Measurements from ENCODE around the gene NPDC1. TPM values are rescaled to one million over a fixed set of nuclear protein-coding genes. Genes with fewer than 3 reads are reported as not detected.

The NPDC1 gene
- total and polyA plus RNA-seq, 12 donors: 5.1 to 311 (median 43.3) TPM

DNA sequence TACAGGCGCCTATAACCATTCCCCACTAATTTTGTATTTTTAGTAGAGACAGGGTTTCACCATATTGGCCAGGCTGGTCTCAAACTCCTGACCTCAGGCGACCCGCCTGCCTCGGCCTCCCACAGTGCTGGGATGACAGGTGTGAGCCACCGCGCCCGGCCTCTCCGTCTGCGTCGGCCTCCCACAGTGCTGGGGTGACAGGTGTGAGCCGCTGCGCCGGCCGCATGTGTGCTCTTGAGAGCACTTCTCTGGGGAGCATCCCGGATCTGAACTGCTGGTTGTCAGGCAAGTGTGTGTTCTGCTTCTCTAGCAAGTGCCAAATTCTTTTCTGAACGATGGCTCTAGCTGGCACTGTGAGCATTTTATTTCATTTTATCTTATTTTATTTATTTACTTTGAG, 11.6 kb upstream of the NPDC1 start:
- intact Hi-C loops (cut with DNase I): no loop called here
- Histone ChIP-seq H3K27me3 (peaks cover 20% of the 10 kb centered on the region), H3K4me1 (replicated peaks in 1 of 2) (peaks cover 0 to 21% of the 10 kb centered on the region in 2 donors), H3K4me3 (no peak overlapping the region), H3K36me3 (replicated peaks in 1 of 2) (no peaks in the 10 kb centered on the region), H3K27ac (no peak overlapping the region), H3K9me3 (replicated peaks in 1 of 3) (no peaks in the 10 kb centered on the region)
- DNase-seq: no peak
- WGBS, 4 donors: 64 to 90% (median 77%) methylated on average over 16 of the region's 16 CpGs
- TF ChIP-seq, protein P1, sequence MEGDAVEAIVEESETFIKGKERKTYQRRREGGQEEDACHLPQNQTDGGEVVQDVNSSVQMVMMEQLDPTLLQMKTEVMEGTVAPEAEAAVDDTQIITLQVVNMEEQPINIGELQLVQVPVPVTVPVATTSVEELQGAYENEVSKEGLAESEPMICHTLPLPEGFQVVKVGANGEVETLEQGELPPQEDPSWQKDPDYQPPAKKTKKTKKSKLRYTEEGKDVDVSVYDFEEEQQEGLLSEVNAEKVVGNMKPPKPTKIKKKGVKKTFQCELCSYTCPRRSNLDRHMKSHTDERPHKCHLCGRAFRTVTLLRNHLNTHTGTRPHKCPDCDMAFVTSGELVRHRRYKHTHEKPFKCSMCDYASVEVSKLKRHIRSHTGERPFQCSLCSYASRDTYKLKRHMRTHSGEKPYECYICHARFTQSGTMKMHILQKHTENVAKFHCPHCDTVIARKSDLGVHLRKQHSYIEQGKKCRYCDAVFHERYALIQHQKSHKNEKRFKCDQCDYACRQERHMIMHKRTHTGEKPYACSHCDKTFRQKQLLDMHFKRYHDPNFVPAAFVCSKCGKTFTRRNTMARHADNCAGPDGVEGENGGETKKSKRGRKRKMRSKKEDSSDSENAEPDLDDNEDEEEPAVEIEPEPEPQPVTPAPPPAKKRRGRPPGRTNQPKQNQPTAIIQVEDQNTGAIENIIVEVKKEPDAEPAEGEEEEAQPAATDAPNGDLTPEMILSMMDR (IDR thresholded peaks at IDR 0.05): no peak
- TF ChIP-seq POLR2A (IDR thresholded peaks at IDR 0.05): no peak

DNA sequence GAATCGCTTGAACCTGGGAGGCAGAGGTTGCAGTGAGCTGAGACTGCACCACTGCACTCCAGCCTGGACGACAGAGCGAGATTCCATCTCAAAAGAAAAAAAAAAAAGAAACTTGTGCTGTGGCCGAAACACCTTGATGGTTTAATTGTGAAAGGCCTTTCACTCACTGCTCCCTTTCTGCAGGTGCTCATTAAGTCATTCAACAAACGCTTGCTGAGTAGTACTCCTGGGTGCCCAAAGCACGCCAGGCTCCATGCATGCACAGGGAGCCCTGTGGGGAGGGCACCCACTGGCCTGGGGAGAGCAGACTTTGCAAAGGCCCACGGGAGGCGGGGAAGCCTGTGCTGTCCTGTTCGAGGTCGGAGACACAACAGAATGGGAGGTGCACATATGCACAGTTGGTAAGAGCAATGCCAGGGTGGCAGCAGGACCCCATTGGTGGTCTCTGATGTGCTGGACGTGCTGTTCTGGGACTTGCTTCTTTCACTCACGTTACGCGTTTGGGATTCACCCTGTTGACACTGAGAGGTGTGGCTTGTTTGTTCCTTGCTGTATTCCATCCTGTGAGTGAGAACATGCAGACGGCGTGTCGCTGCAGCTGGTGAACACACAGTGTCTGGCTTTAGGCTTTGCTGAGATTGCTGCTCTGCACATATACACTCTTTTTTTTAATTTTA, 10.9 kb upstream of the NPDC1 start:
- peaks cover 25% of the 10 kb centered on the region for H3K27me3 ChIP-seq
- no peak for TF ChIP-seq POLR2A (IDR thresholded peaks at IDR 0.05)
- TF ChIP-seq, protein P1 (IDR thresholded peaks at IDR 0.05): no peak
- H3K4me3 ChIP-seq: no peak overlapping the region
- no peaks in the 10 kb centered on the region for H3K36me3 ChIP-seq (replicated peaks in 1 of 2)
- no peak overlapping the region for H3K27ac ChIP-seq
- no peak for DNase-seq
- H3K9me3 ChIP-seq (replicated peaks in 1 of 3): no peaks in the 10 kb centered on the region
- H3K4me1 ChIP-seq (replicated peaks in 1 of 2): peaks cover 0 to 21% of the 10 kb centered on the region in 2 donors
- whole genome bisulfite sequencing, 4 donors: 71 to 81% (median 79%) methylated on average over 16 to 17 of the region's 17 CpGs
- intact Hi-C loops (cut with DNase I): no loop called here

DNA sequence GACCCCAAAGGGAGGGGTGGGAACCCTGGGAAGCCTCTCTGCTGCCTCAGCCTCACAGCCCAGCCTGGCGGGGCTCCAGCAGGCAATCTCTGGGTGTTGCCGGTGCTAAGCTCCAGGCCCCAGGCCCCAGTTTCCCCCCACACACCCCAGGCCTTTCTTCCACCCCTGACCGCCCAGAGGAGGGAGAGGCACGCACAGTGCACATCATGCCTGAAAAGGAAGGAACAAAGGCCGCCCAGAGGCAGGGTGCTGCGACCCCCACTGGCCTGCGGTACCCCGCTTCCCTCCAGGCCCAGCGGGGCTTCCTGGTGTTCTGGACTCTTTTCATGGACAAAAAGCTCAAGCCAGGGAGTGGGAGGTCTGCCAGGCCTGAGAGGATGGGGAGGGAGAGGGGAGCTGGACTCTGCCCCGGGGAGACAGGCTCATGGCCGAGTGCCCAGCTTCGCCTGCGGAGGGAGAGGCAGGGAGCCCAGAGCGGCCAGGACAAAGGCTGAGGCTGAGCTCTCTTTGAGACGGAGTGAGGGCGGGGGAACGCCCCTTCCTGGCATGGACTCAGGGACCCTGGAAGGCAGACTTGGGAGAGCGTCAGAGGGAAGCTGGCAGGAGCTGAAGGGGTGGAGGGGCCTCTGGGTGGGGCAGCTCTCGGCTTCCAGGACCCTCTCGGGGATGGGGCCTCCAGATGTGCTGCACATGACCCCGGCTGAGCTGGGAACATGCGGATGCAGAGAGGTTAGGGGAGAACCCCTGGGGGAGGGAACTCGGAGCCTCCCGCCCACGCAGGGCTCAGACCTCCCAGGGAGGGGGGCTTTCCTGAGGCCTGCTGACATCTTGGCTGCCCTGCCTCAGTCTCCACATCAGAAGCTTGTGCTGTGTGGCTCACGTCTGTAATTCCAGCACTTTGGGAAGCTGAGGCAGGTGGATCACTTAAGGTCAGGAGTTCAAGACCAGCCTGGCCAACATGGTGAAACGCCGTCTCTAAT, 9.7 kb upstream of the NPDC1 start:
- Histone ChIP-seq H3K27me3 (peaks cover 37% of the 10 kb centered on the region), H3K36me3 (replicated peaks in 1 of 2) (no peaks in the 10 kb centered on the region), H3K27ac (peak overlapping the region in 1 of 5 donors; percentile 29), H3K9me3 (replicated peaks in 1 of 3) (no peaks in the 10 kb centered on the region), H3K4me1 (replicated peaks in 1 of 2) (peaks cover 0 to 21% of the 10 kb centered on the region in 2 donors), H3K4me3 (no peak overlapping the region)
- DNase-seq: peak; percentile 76 to 85 (median 80)
- intact Hi-C loops (cut with DNase I): no loop called here
- TF ChIP-seq, protein P1 (IDR thresholded peaks at IDR 0.05): no peak
- TF ChIP-seq POLR2A (IDR thresholded peaks at IDR 0.05): no peak
- WGBS, 4 donors: 32 to 49% (median 35%) methylated on average over 16 to 28 of the region's 28 CpGs

DNA sequence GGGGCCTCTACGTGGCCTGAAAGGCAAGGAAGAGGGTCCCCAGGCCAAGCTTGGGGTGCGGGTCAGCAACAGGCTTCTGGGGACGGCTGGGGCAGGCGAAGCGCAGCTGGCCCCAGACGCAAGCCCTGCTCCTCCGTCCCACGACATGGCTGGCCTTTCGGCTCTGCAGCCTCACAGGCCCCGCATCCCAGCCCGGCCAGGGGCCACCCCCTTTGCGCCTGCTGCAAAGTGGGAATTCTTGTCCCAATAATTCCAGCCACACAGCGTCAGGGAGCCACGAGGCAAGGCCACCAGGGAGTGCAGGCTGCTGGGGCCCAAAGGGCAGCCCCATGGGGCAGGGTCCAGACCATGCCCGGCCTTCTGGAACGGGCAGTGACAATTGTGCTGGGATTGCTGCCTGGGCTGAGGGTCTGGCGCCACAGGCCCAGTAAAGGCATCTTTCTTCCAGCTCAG, 9.0 kb upstream of the NPDC1 start:
- no peak for DNase-seq
- no peak overlapping the region for H3K4me3 ChIP-seq
- WGBS, 4 donors: 62 to 81% (median 75%) methylated on average over 1 to 17 of the region's 17 CpGs
- intact Hi-C loops (cut with DNase I): no loop called here
- peaks cover 37% of the 10 kb centered on the region for H3K27me3 ChIP-seq
- no peaks in the 10 kb centered on the region for H3K9me3 ChIP-seq (replicated peaks in 1 of 3)
- H3K4me1 ChIP-seq (replicated peaks in 1 of 2): peaks cover 0 to 21% of the 10 kb centered on the region in 2 donors
- no peak overlapping the region for H3K27ac ChIP-seq
- TF ChIP-seq POLR2A (IDR thresholded peaks at IDR 0.05): no peak
- TF ChIP-seq, protein P1 (IDR thresholded peaks at IDR 0.05): no peak
- H3K36me3 ChIP-seq (replicated peaks in 1 of 2): no peaks in the 10 kb centered on the region
